Stimulated activated CD4-positive, alpha-beta T cell treated with anti-CD3 and anti-CD28 coated beads, TNF-alpha, amount 100 ng/mL, for 4 hours (primary cell): ENCODE data around the gene TFPI.

Source experiments
- DNase-seq, 3 experiments: peaks; one replicate each; pipeline ENCODE4 v3.0.0-alpha.2; 2020; ENCODE audit warnings: low read depth in 3 of 3

Gene TFPI

GRCh38 chr2:187504312-187504921, 49.8 kb downstream of the TFPI start:
- no peak for DNase-seq

DNA sequence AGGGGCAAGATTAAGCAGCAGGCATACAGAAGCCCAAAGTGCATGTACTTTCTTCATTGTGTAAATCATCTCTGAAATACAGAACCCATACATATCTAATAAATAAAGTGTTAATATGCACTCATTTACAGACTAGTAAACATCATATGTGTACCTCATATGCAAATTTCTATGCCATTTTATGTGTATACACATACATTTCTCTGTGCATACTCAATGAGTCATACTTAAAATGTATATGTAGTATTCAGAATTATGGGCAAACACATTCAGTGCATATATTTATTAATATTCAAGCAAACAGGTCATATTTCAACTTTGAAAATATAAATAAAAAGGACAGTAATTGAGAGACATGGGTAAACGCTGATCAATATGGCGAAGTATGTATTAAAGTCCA, 50.5 kb downstream of the TFPI start:
- DNase-seq, result no peak

GRCh38 chr2:187502467-187502866, 51.8 kb downstream of the TFPI start:
- DNase-seq, result no peak

- DNase-seq, result no peak
Measured at GRCh38 chr2:187500585-187501359, 53.5 kb downstream of the TFPI start.

- DNase-seq, result no peak
Measured at GRCh38 chr2:187499941-187500532, 54.2 kb downstream of the TFPI start.

DNA sequence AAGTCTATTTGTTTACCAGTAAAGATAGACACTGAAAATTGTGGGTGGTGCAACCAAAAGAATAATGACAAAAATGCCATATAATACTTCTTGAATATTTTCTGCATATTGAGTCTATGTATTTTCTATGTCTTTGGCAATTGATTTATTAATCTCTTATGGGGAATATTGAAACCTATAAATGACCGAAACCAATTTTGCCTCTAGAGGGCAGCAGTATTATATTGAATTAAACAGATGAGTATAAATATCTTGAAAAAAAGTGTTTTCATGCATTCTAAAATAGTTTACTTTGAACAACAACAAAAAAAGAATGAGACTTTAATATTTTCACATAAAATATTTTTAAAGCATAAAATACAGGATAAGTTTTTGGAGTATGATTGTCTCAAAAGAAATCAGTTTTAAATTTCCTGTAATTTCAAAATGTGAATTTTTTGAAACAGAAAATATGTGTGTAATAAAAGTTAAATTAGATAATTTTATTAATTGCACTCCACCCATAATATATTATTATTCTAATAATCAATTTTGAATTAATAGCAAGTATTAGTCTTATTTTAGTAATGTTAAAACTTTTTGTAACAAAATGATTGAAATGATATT, 56.3 kb downstream of the TFPI start:
- DNase-seq, result no peak

DNA sequence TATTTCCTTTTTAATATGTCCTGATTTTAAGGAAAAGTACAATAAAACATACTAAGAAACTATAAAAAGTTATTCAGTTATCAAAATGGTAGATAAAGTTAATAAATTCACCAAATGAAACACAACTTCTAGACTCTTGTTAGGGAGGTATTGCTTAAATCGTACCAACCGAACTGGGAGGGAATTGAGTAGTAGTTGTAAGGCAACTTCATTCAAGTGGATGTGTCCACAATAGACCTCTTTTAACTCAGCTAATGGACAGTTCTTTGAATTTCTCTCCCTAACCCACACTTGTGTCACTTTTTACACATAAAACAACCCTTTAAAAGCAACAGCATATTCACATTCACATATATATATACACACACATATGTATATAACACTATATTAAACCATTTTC, 57.1 kb downstream of the TFPI start:
- no peak for DNase-seq

DNA sequence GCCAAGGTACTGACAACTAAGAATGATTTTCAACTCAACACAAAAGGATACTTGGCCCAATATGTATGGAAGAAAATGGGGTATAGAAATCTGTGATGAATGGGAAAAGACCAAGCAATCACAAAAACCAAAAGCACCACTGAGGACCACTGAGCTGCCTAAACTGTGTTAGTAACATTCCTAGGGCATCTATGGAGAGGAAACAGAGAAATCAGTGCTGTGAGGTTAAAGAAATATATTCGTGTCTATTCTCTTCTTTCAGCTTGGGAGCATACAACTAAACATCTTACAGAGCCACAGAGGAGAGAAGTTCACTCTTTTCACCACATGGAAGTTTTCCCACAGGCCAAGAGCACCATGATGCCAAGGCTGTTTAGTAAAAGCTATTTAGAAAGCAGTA, 58.9 kb downstream of the TFPI start:
- DNase-seq, result no peak

DNA sequence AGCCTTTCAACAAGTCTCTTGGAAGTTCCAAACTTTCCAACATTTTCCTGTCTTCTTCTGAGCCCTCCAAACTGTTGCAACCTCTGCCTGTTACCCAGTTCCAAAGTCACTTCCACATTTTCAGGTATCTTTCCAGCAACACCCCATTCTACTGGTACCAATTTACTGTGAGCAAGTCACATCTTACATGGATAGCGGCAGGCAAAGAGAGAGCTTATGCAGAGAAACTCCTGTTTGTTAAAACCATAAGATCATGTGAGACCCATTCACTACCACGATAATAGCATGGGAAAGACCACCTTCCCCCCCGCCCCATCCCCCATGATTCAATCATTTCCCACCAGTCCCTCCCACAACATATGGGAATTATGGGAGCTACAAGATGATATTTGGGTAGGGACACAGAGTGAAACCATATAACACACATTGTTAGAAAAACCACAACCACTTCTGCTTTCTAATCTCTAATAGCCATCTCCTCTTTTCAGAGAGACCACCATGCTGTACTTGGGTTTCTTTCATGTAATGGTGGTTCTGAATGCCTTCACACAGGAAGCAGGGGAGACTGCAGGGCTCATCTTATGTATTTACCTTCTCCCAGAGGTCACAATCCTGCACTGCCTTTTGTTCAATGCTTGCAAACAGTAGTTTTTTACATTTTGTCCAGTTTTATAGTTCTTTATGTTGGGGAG, 60.2 kb downstream of the TFPI start:
- no peak for DNase-seq

- DNase-seq, result no peak
Measured at GRCh38 chr2:187493180-187493579, 61.1 kb downstream of the TFPI start.

DNA sequence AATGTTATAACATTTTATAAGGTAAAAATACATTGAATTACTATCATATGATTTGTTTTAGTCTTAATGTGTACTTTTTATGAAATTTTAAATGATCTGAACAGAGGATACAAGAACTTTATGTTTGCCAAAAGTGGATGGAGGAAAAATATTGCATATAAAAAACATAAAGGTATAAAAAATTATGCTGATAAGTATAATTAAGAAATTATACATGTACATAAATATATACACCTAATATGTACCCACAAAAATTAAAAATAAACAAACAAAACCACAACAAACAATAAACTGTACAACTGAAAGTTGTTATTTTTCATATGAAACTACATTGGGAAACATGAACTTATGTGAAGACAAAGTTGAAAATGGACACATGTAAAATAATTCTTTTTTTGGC, 68.0 kb downstream of the TFPI start:
- DNase-seq, result no peak

DNA sequence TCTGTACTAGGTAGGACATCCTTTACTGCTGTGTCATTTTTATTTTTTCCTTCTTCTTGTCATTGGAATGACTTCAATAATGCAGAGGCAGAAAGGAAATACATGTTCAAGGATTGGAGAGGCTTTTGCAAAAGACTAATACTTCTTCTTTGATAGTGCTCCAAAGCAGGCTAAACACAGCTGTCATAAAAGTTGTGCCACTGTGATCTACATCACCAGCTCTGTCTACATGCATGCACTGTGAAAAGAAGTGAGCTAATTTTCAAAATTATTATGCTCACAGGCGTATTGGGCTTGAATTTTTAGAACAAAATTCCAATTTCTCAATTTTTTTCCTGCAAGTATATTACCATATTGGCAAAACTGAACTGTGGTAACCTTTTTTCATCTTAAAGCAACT, 68.7 kb downstream of the TFPI start:
- no peak for DNase-seq

- DNase-seq, result no peak
Measured at GRCh38 chr2:187483537-187483936, 70.7 kb downstream of the TFPI start.

DNA sequence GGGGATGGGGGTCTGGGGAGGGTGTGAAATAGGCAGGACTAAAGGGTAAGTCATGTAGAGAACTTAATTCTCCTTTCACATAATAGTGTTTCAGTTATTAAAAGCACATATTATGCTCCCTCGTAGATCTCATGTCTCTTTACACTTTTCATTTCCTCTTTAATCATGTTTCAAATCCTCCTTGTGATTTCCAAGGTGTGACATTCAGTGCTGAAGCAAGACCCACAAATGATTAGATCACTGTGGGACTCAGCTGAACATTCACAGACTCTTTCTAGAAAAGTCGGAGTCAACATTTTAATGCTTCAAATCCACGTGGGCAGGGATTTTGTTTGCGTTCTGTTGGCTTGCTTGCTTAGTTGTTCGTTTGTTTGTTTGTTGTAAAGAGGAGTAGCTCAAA, 71.4 kb downstream of the TFPI start:
- DNase-seq, result no peak

GRCh38 chr2:187481543-187481942, 72.7 kb downstream of the TFPI start:
- no peak for DNase-seq

DNA sequence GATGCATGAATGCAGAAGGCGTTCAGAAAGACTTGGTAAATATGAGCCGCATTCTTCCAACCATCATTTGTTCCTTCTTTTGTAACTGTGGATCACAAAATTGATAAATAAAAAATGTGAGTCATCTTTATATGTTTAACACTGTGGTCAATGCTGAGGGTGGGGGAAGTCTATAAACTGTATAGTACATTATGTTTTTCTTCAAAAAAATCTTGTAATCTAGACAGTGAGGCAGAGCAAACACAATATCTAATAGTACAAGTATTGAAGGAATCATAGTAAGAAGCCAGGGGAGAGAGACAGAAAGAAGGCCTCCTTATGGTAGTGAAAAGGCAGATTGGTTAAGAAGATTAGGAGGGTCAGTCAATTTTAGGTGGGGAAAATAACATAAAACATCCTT, 75.5 kb downstream of the TFPI start:
- no peak for DNase-seq

GRCh38 chr2:187477051-187477450, 77.2 kb downstream of the TFPI start:
- no peak for DNase-seq

GRCh38 chr2:187475499-187476248, 78.6 kb downstream of the TFPI start:
- DNase-seq, result no peak

- no peak for DNase-seq
Measured at GRCh38 chr2:187470698-187471097, 83.5 kb downstream of the TFPI start.

DNA sequence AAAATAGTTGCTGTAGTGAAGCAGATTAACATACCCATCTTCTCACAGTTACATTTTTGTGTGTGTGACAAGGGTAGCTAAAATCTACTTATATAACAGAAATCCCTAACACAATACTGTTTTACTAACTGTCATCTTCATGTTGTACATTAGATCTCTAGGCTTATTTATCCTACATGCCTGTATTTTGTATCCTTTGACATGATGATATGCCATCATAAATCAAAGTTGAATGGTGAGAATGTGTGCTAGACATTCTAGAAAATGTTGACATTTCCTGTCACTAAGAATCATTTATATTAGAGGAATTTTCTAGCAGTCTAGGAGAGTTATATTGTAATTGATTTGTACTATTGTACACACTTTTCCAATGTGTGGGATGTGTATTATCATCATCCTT, 84.7 kb downstream of the TFPI start:
- no peak for DNase-seq

DNA sequence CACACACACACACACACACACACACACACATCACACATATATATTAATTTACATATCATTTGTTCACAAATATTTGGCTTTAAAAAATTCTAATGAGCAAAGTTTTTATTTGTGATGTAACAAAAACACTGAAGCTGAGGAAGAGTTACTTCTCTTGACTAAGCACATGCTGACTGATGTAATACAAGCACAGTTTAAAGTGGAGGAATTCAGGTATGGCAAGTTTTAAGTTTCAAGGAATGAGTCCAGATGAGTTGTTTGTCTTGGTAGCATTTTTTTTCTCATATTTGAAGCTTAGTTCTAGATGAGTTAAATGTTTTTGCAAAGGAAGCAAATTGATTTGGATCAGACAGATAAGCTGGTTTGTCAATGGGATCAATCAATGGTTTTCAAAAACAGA, 86.0 kb downstream of the TFPI start:
- DNase-seq, result no peak
